ENCODE results near the gene TMCC2. TPM values are rescaled to one million over a fixed set of nuclear protein-coding genes. Genes with fewer than 3 reads are reported as not detected.

The TMCC2 gene
- total and polyA plus RNA-seq, 2 donors (not counting 1 experiment from before 2014, with no cell fraction given): 2.0 to 4.0 TPM

GRCh38 chr1:205216588-205216987 is 11.2 kb upstream of the TMCC2 start:
- no peak for DNase-seq
- no peaks in the 10 kb centered on the region for H3K27me3 ChIP-seq (replicated peaks in 1 of 4; ENCODE audit: control extremely low read depth in 1 of 4, control insufficient read depth in 3 of 4, insufficient read depth in 4 of 4, low read length in 3 of 4)
- no peaks in the 10 kb centered on the region for H3K36me3 ChIP-seq (replicated peaks in 1 of 2; ENCODE audit: control extremely low read depth in 1 of 2, control insufficient read depth in 1 of 2, extremely low read depth in 1 of 2, insufficient read depth in 2 of 2, low read length in 1 of 2)
- intact Hi-C loops (cut with micrococcal nuclease): no loop called here
- H3K79me2 ChIP-seq (ENCODE audit: control insufficient read depth, insufficient read depth, low read length): no peaks in the 10 kb centered on the region
- peaks cover 14 to 17% of the 10 kb centered on the region in 2 donors for H3K4me1 ChIP-seq (ENCODE audit: control insufficient read depth in 2 of 2, insufficient read depth in 2 of 2, low read length in 2 of 2)
- H3K9me3 ChIP-seq (ENCODE audit: control extremely low read depth in 1 of 3, control insufficient read depth in 2 of 3, insufficient read depth in 1 of 3, low read length in 2 of 3): no peaks in the 10 kb centered on the region
- no peak overlapping the region for H2AFZ ChIP-seq (ENCODE audit: insufficient read depth, low read depth, low read length, poor library complexity, severe bottlenecking)
- H3K27ac Mint-ChIP-seq: no peak overlapping the region
- no CpG with 5 or more reads among the region's 4 CpGs for WGBS (ENCODE audit: insufficient coverage)
- no peak for ATAC-seq (ENCODE audit: low read depth)
- peaks cover 9% of the 10 kb centered on the region for H3K27me3 Mint-ChIP-seq
- H3K9me3 Mint-ChIP-seq (ENCODE audit: insufficient read depth): no peaks in the 10 kb centered on the region
- H3K4me3 Mint-ChIP-seq: no peak overlapping the region
- H3K4me2 ChIP-seq (replicated peaks; ENCODE audit: low read depth, low read length, poor library complexity, severe bottlenecking): no peak overlapping the region
- H3K27ac ChIP-seq (ENCODE audit: low read length in 2 of 2): no peak overlapping the region
- H3K9ac ChIP-seq (ENCODE audit: low read length): no peak overlapping the region
- TF ChIP-seq CTCF (IDR thresholded peaks at IDR 0.05) (no peak), EZH2 (IDR thresholded peaks at IDR 0.05; ENCODE audit: borderline replicate concordance, insufficient read depth, low read depth, low read length, poor library complexity, severe bottlenecking) (no peak)
- ChIA-PET POLR2A (no interaction called here), CTCF (interaction anchor here (1.0 to 3.9 kb wide), 2 partner anchors 12 to 39 kb away, joined by 3 to 16 read pairs; partner anchors contain the start of gene TMCC2)
- H3K4me3 ChIP-seq (ENCODE audit: control extremely low read depth in 1 of 5, extremely low read depth in 1 of 5, insufficient read depth in 1 of 5, low read depth in 2 of 5, low read length in 4 of 5): no peak overlapping the region
- H3K4me1 Mint-ChIP-seq: peaks cover 23% of the 10 kb centered on the region
- H4K20me1 ChIP-seq (ENCODE audit: control insufficient read depth, insufficient read depth, low read length, poor library complexity, severe bottlenecking): no peaks in the 10 kb centered on the region

GRCh38 chr1:205217418-205217817 is 10.3 kb upstream of the TMCC2 start:
- Histone ChIP-seq H3K27ac (ENCODE audit: low read length in 2 of 2) (no peak overlapping the region), H3K9ac (ENCODE audit: low read length) (no peak overlapping the region), H2AFZ (ENCODE audit: insufficient read depth, low read depth, low read length, poor library complexity, severe bottlenecking) (no peak overlapping the region), H4K20me1 (ENCODE audit: control insufficient read depth, insufficient read depth, low read length, poor library complexity, severe bottlenecking) (no peaks in the 10 kb centered on the region), H3K79me2 (ENCODE audit: control insufficient read depth, insufficient read depth, low read length) (no peaks in the 10 kb centered on the region), H3K4me2 (replicated peaks; ENCODE audit: low read depth, low read length, poor library complexity, severe bottlenecking) (no peak overlapping the region), H3K4me3 (ENCODE audit: control extremely low read depth in 1 of 5, extremely low read depth in 1 of 5, insufficient read depth in 1 of 5, low read depth in 2 of 5, low read length in 4 of 5) (no peak overlapping the region), H3K36me3 (replicated peaks in 1 of 2; ENCODE audit: control extremely low read depth in 1 of 2, control insufficient read depth in 1 of 2, extremely low read depth in 1 of 2, insufficient read depth in 2 of 2, low read length in 1 of 2) (no peaks in the 10 kb centered on the region), H3K27me3 (replicated peaks in 1 of 4; ENCODE audit: control extremely low read depth in 1 of 4, control insufficient read depth in 3 of 4, insufficient read depth in 4 of 4, low read length in 3 of 4) (no peaks in the 10 kb centered on the region), H3K9me3 (ENCODE audit: control extremely low read depth in 1 of 3, control insufficient read depth in 2 of 3, insufficient read depth in 1 of 3, low read length in 2 of 3) (no peaks in the 10 kb centered on the region), H3K4me1 (ENCODE audit: control insufficient read depth in 2 of 2, insufficient read depth in 2 of 2, low read length in 2 of 2) (peaks cover 7 to 8% of the 10 kb centered on the region in 2 donors)
- intact Hi-C loops (cut with micrococcal nuclease): no loop called here
- no peaks in the 10 kb centered on the region for H3K9me3 Mint-ChIP-seq (ENCODE audit: insufficient read depth)
- peaks cover 14% of the 10 kb centered on the region for H3K27me3 Mint-ChIP-seq
- ChIA-PET POLR2A (no interaction called here), CTCF (interaction anchor here (1.0 to 3.9 kb wide), 2 partner anchors 11 to 38 kb away, joined by 3 to 16 read pairs; partner anchors contain the start of gene TMCC2)
- WGBS (ENCODE audit: insufficient coverage): 93% methylated on average over 3 of the region's 3 CpGs
- no peak for TF ChIP-seq CTCF (IDR thresholded peaks at IDR 0.05)
- TF ChIP-seq EZH2 (IDR thresholded peaks at IDR 0.05; ENCODE audit: borderline replicate concordance, insufficient read depth, low read depth, low read length, poor library complexity, severe bottlenecking): no peak
- peaks cover 15% of the 10 kb centered on the region for H3K4me1 Mint-ChIP-seq
- DNase-seq (no peak), ATAC-seq (ENCODE audit: low read depth) (no peak)
- H3K4me3 Mint-ChIP-seq: no peak overlapping the region
- no peak overlapping the region for H3K27ac Mint-ChIP-seq
